ENCODE measurements around the gene MED12.
A peak's percentile ranks its signal among the peaks of the same experiment; 100 is the strongest.
"Not testable (repeated sequence)": the region's sequence is repeated elsewhere in the genome, so short reads cannot be mapped to it uniquely, and the experiment has no call there.

MED12 gene

DNA sequence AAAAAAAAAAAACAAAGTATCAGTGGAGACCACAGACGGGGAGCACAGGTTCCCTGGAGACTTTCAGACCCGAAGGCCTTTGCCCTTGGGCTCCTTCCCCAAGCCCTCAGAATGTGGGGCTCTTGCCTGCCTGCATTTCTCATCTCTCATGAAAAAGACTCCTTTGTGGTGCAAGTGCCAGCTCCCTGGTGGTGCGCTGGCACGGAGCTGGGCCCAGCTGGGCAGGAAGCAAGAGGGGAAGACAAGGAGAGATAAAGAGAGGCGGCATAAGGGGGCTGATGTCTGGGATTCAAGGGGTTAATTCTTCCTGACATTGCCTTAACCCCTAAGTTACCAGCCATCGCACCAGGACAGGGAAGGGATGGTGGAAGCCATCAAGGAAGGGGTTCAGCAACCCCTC, 48.1 kb downstream of the MED12 start:
- no peak for DNase-seq

DNA sequence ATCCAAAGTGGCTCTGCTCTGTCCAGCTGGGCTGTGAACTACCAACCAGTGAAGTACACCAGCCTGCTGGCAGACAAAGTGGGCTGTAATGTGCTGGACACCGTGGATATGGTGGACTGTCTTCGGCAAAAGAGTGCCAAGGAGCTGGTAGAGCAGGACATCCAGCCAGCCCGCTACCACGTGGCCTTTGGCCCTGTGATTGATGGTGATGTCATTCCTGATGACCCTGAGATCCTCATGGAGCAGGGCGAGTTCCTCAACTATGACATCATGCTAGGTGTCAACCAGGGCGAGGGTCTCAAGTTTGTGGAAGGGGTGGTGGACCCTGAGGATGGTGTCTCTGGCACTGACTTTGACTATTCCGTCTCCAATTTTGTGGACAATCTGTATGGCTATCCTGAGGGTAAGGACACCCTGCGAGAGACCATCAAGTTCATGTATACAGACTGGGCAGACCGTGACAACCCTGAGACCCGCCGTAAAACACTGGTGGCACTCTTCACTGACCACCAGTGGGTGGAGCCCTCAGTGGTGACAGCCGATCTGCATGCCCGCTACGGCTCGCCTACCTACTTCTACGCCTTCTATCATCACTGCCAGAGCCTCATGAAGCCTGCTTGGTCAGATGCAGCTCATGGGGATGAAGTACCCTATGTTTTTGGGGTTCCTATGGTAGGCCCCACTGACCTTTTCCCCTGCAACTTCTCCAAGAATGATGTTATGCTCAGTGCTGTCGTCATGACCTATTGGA, 48.8 kb downstream of the MED12 start:
- no peak for DNase-seq

DNA sequence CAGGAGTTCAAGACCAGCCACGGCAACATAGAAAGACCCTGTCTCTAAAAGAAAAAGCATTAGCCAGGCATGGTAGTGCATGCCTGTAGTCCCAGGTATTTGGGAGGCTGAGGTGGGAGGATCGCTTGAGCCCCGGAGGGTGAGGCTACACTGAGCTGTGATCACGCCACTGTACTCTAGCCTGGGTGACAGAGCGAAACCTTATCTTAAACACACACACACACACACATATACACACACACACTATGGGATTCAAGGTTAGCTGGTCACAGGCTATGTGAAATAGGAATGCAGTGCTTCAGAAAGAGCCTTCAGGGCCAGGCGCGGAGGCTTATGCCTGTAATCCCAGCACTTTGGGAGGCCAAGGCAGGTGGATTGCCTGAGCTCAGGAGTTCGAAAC, 49.7 kb downstream of the MED12 start:
- DNase-seq: no peak

DNA sequence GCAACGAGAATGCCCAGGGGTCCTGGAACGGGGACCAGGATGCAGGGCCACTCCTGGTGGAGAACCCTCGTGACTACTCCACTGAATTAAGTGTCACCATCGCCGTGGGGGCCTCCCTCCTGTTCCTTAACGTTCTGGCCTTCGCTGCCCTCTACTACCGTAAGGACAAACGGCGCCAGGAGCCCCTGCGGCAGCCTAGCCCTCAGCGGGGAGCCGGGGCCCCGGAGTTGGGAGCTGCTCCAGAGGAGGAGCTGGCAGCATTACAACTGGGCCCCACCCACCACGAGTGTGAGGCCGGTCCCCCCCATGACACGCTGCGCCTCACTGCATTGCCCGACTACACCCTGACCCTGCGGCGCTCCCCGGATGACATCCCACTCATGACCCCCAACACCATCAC, 51.2 kb downstream of the MED12 start:
- no peak for DNase-seq

DNA sequence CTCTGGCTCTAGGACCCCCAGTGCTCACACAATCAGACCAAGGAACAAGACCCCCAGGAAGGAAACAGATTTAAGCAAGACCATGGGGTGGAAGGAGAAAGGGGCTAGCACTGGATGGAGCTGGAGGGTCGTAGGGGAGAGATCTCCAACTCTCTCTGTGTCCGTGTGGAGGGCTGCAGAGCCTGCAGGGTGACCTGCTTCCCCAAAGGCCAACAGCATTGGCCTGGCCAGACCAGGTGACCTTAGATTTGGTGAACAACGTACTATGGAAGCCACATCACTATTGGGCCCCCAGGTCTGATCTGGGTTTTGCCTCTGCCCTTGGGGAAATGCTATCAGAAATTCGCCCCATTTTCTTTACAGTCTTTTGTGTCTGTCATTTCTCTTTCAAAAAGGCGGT, 52.3 kb downstream of the MED12 start:
- no peak for DNase-seq

DNA sequence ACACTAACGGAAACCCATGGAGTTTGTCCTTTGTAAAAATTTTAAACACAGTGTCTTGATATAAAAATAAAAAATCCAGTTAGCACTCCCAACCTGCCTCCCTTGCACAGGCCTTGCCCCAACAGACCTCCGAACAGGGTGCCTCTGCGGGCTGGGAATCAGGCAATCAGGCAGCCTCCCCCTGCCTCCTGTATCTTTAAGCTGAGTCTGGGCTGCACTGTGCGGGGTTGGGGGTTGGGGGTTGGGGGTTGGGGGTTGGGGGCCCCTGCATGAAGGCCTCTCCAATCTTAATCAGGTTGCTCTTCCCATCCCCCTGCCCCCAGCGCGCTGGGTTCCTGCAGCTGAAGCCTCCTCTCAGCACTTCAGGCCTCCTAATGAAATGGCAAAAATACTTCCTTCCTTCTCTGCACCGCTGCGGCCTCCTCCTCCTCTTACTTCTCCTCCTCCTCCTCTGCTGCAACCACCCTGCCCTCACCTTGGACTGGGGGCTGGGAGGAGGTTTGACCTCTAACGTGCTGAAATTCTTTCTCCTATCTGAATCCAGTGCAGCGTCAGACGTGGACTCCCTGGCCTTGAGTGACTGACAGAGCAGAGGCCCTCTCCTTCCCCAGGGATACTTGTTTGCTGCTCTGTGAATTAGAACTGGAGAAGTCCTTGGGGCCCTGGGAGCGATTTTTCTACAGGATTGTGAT, 52.9 kb downstream of the MED12 start:
- no peak for DNase-seq

DNA sequence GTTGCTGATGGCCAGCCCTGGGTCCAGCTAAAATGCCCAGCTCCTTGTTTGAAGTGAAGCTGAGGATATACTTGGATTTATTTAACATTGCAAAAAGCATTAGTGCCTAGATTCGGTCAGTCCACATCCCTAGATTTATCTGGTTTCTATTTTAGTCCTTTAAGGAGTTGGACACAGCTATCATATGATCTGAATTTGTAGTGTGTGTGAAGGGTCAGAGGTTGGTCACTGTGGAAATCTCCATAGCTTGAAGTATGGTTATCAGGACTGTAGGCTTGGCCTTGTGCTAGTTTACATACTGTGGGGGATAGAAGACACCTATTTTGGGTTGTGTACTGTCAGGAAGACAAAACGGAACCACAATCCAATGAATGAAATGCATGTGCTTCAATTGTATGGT, 55.0 kb downstream of the MED12 start:
- DNase-seq: no peak

DNA sequence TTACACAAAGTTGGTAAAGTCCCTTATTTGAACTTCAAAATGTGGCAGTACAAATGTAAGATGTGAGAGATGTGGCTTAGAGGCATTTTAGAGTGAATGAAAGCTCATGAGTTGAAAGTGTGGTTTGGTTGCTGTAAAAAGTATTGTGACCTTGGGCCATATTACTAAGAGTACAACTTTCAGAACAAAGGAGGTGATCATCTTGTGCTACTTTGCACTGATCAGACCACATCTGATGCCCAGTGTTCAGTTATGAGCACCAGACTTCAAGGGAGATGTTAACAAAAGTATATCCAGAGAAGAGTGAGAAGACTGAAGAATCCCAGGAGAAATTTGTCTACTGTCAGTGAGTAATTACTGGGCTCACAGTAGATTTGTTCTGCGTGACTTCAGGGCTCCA, 56.4 kb downstream of the MED12 start:
- DNase-seq: no peak

DNA sequence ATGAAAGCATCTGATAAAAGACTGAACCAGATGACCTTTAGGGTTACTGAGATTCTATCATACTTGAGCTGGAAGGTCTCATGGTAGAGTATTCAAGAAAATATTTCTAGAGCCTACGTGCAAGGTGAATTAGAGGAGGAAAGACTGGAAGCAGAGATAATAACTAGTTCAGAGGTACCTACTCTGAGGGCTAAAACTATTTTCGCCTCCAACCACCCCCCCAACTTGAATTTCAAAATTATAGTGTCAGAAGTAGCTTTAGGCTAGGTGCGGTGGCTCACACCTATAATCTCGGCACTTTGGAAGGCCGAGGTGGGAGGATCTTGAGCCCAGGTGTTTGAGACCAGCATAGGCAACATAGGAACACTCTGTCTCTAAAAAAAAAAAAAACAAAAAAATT, 57.1 kb downstream of the MED12 start:
- no peak for DNase-seq

DNA sequence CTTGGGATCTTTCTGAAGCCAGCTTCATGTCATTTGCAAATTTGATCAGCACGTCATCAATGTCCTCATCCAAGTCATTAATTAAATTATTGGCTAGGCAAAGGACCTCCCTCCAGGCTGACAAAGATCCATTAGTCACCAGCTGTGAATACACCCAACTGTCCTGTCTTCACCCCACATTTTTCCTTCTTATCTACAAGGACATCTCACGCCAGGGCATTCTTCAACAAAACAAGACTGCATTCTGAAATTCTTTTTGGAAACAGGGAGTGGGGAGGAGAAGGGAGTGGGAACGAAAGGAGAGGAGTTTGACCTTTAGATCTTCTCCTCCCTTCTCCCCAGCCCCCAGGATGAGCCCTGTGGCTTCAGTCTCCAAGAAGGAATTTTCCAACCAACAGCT, 58.9 kb downstream of the MED12 start:
- DNase-seq: no peak

DNA sequence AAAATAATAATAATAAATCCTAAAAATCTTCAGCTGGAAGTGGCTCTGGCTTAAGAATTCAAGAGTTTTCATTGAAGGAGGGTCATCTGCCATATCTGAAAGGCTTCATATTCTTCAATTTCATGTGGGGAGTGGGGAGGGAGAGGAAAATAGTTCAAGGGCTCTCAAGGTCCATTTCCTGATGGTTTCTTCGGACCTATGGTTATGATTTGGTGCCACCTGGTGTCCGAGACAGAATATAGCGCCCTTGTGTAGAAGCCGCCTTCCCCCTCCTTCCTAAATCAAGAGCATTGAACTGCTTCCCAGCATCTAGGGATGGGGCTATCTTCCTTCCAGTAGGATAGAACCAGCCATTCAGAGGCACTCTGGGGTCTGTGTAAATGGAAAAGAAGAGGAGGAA, 60.5 kb downstream of the MED12 start:
- peak; percentile 53 for DNase-seq

DNA sequence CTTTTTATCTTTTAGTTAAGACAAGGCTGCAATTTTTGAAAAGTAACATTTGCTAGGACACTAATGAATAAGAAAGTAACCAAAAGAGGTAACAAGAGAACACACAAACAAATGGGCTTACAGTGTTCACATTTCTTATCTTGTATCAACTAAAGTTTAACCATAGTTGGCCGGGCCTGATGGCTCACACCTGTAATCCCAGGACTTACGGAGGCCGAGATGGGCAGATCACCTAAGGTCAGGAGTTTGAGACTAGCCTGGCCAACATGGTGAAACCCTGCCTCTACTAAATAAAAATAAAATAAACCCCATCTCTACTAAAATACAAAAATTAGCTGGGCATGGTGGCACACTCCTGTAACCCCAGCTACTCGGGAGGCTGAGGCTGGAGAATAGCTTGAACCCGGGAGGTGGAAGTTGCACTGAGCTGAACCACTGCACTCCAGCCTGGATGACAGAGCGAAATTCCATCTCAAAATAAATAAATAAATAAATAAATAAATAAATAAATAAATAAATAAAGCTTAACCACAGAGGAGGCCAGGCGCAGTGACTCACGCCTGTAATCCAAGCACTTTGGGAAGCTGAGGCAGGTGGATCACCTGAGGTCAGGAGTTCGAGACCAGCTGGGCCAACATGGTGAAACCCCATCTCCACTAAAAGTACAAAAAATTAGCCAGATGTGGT, 62.3 kb downstream of the MED12 start:
- not testable (repeated sequence) for DNase-seq

DNA sequence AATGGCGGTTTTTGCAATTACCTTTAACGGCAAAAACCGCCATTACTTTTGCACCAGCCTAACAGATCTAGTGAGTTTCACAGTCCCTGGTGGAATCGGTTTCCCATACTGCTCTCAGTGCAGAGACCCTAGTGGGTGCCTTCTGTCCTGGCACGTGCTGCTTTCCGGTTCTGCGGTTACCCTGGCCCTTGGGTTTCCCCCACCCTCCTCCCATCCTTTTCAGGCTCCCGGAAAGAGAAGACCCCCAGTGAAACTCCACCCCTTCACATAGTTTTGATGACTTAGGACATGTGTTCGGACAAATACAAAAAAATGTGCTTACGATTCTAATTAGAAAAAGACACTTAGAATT, 63.1 kb downstream of the MED12 start:
- peak; percentile 72 for DNase-seq

DNA sequence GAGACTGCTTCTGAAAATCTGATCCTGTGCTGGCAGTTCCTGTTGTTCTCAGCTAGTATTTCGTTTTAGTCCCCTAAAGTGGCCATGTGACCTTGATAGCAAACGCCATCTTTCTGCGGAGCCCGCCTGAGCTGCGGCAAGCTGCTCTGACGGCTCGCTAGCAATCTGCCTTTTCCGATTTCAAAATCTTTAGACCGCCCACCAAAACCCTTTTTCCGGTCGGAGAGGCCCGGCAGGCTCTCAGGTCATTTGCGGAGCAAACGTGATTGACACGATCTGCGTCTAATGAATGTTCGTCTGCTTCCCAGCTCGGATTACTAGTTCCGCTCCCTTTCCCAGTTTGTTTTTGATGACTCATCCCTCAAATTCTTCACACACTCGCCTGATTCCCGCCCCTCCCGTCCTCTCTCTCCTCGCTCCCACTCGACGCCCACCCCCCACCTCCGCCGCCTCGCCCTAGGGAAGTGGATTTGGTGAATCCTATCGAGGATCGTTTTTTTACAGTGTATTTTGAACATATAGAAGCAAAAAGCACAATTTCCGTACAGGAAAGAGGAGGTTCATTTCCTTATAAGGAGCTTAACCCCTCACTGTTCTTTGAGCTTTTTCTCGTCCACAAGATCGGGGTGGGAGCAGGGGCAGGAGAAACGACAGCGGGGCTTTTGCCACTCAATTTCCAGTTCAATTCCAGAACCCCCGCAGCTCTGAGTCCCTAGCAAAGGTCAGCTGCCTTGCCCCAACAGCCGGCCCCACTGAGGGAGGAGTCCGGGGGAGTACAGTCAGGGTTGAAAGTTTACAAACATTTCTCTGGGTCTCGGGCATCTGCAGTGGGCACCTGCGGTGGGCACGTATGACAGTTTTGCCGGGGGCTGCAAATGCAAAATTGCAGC, 63.8 kb downstream of the MED12 start:
- DNase-seq: peak; percentile 93

DNA sequence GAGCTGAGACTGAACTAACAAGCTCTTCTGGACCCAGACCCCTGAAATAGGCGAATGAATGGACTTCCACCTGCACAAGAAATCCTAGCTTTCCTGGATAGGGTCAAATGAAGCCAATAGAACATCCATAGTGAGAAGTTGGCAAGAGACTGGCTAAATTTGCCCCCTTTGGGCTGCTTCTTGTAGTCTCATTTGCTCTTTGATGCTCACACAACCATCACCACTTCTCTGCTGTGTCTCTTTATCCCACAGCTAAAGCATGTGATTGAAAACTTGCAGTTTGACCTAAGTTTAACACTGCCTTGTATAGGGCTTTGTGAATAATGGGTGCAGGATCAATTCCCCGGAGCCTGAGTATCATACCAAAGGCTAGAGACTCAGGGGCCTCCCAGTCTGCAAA, 64.5 kb downstream of the MED12 start:
- no peak for DNase-seq

DNA sequence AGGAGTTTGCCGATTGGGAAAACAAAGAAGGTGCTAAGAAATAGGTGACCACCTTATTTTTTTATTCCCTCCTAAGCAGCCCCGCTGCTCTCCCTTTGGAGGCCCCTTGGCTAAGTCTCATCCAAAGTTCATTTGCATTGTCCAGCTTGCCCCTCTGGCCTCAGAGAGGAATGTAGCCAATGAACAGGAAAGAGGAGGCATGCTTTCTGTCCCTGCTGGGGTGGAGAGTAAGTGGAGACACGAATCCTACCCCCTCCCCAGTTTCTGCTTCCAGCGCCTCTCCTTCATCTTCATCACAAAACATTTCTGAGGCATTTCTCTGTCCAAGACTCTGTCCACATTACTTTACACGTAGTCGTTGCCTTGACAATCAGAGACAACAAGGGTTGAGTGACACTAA, 64.9 kb downstream of the MED12 start:
- no peak for DNase-seq

DNA sequence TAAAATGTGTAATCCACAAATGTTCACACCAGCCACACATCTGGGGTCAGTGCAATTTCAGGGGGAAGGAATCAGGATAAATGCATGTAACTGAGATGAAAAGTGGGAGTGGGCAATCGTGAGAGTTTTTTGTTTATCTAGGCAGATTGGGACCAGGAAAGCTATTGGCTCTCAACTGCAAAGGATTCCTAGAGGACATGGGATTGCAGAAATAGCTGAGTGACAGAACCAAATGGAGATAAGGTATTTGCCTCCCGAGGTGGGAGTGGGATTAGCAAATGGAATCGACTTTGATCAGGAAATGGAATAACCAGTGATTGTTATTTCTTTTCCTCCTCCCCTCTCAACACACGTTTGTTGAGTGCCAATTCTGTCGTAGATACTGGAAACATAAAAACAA, 65.7 kb downstream of the MED12 start:
- DNase-seq: no peak

DNA sequence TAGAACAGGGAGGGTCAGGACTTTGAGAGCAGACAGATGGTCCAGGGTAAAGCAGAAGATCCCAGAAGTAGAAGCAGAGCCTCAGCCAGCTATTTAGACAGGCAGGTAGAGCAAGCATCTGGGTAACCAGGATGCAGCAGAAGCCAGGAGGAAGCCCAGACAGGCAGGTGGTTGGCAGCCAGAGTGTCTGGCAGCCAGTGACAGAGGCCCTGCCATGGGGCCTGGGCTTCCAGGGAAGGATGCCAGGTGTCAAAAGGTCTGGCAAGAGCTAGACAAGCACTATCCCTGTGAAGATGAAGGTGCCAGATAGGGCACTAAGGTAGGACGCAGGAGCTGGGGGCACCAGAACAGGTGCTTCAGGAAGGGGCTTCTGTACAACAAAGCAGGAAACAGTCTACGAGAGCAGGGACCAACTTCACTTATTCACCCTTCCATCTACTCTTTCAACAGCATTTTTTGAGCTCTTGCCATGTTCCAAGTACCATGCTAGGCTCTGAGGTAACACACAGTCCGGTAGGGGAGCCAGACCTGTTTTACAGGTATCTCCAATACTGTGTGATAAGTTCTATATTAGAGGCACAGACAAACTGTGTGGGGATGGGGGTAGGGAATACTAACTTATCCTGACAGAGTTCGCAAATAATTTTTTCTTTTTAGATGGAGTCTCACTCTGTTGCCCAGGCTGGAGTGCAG, 66.6 kb downstream of the MED12 start:
- no peak for DNase-seq

DNA sequence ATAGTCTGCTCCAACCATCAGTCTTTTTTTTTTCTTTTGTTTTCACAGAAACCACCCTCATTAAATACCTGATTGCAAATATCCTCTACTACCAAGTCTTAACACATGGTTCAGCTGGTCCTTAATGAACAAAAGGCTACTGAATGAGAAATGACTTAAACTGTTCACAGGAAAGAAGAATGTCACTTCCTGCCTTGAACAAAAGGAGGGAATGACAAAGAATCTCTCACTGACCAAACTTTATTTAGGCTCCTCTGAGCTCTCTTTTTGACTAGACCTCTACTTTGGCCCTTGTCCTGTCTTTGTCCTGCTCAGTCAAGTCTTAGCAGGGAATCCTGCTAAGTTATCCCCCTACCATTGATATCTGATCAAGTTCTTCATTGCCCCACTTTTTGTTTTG, 72.9 kb downstream of the MED12 start:
- peak; percentile 10 for DNase-seq

Measured in activated CD4-positive, alpha-beta T cell treated with anti-CD3 and anti-CD28 coated beads, Interleukin-2, amount 50 U/mL, for 16 hours (primary cell).